Jurkat, Clone E6-1 (cell line): ENCODE measurements around the gene SLC25A45.
A peak's percentile ranks its signal among the peaks of the same experiment; 100 is the strongest.
"Not testable (repeated sequence)": the region's sequence is repeated elsewhere in the genome, so short reads cannot be mapped to it uniquely, and the experiment has no call there.

Source experiments
- DNase-seq: peaks from one replicate; pipeline ENCODE4 v3.0.0-alpha.2; 2011; ENCODE audit warnings: low read depth, low spot score
- H3K4me3 ChIP-seq: 2 replicates; pipeline ENCODE4 v1.5.1; 2011; ENCODE audit warnings: mild to moderate bottlenecking, low read length, control low read depth, moderate library complexity

The SLC25A45 gene

GRCh38 chr11:65422633-65423515, 40.4 kb upstream of the SLC25A45 start, which contains the start of gene NEAT1:
TSS of gene NEAT1 (plus strand) at chr11:65422798.
- DNase-seq = peak; percentile 89
- H3K4me3 ChIP-seq = peak within 1 kb of the TSS; percentile 78

GRCh38 chr11:65421794-65422632, 39.6 kb upstream of the SLC25A45 start:
- peak; percentile 92 for DNase-seq

GRCh38 chr11:65420979-65421793, 38.7 kb upstream of the SLC25A45 start:
- DNase-seq = no peak
- H3K4me3 ChIP-seq = peak overlapping the region; percentile 78

More at GRCh38 chr11:65421794-65422632, 39.6 kb upstream of the SLC25A45 start:
- peak overlapping the region; percentile 78 for H3K4me3 ChIP-seq

- no peak overlapping the region; the same call in 1 of the 2 replicates for H3K4me3 ChIP-seq
Measured at GRCh38 chr11:65420506-65420905, 38.1 kb upstream of the SLC25A45 start.

GRCh38 chr11:65419772-65420481, 37.5 kb upstream of the SLC25A45 start:
- DNase-seq = no peak
- peak overlapping the region; percentile 63 for H3K4me3 ChIP-seq

More at GRCh38 chr11:65420506-65420905, 38.1 kb upstream of the SLC25A45 start:
- no peak for DNase-seq

- no peak for DNase-seq
- peak overlapping the region; percentile 63 for H3K4me3 ChIP-seq
Measured at GRCh38 chr11:65419460-65419771, 37.0 kb upstream of the SLC25A45 start.

- peak overlapping the region; percentile 63 for H3K4me3 ChIP-seq
- DNase-seq = peak; percentile 87
Measured at GRCh38 chr11:65418681-65419459, 36.4 kb upstream of the SLC25A45 start.

GRCh38 chr11:65418431-65418680, 35.9 kb upstream of the SLC25A45 start:
- peak overlapping the region; percentile 63 for H3K4me3 ChIP-seq
- DNase-seq = no peak

GRCh38 chr11:65417702-65418430, 35.4 kb upstream of the SLC25A45 start:
- DNase-seq = no peak
- H3K4me3 ChIP-seq = peak overlapping the region; percentile 63; the same call in 1 of the 2 replicates

GRCh38 chr11:65416841-65417701, 34.6 kb upstream of the SLC25A45 start:
- DNase-seq = no peak
- H3K4me3 ChIP-seq = no peak overlapping the region; the same call in 1 of the 2 replicates

GRCh38 chr11:65416341-65416824, 33.9 kb upstream of the SLC25A45 start:
- H3K4me3 ChIP-seq = peak overlapping the region; percentile 34
- DNase-seq = peak; percentile 70

GRCh38 chr11:65415499-65416340, 33.3 kb upstream of the SLC25A45 start:
- H3K4me3 ChIP-seq = peak overlapping the region; percentile 34
- DNase-seq = no peak

- no peak overlapping the region for H3K4me3 ChIP-seq
- no peak for DNase-seq
Measured at GRCh38 chr11:65414776-65415498, 32.5 kb upstream of the SLC25A45 start.

- not testable (repeated sequence) for H3K4me3 ChIP-seq, DNase-seq
Measured at GRCh38 chr11:65413077-65413664, 30.7 kb upstream of the SLC25A45 start.
